Measurements from ENCODE around the gene HNRNPAB.

GRCh38 chr5:178224403-178224802 lies 20.1 kb downstream of the HNRNPAB start:
- no peak for TF ChIP-seq REST (IDR thresholded peaks at IDR 0.05)
- TF ChIP-seq SP1 (IDR thresholded peaks at IDR 0.05) = no peak
- TF ChIP-seq RXRA (IDR thresholded peaks at IDR 0.05) = no peak
